AG20443 (cell line): ENCODE data around the gene ACIN1.

Source experiments
- DNase-seq: peaks from one replicate; pipeline ENCODE4 v3.0.0; 2012; ENCODE audit warnings: low spot score, mixed read lengths

ACIN1 gene

DNA sequence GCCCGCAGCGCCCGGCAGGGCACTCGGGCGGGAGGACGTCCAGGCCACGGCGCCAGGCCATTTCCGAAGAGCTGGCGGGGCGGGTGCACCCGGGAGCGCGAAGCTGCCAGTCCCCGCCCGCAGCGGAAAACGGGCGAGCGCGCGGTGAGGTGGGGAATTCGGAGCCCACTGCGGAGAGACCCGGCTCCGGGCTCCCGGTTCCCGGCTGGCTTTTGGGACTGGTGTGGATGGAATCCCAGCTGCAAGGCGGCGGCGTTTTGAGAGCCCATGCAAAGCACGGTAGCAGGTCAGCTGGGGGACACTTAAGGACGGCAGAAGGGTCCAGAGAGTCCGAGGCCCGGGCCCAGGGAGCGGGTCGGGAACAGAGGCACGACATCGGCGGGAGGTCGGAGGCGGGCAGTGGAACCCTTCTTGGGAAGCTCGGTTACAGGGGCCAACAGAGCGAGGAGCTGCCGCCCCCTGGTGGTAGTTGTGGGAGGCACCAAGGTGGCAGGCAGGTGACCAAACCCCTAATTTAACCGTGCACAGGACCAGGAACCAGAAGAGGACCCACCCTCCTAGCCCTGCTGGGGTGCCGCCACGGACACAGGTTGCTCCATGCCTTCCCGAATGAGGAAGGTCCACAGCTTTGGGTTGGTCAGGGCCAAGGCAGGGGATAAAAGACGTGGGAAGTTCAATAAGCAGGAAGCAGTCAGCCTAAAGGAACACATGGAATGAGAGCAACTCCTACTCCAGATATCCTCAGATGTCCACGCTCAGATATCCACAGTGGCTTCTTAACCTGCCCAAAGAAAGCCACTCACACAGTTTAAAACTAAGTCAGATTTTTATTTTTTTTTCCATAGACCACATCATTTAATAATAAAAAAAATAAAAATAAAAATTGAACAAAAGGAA is 36.9 kb downstream of the ACIN1 start:
- DNase-seq: peak; percentile 89

DNA sequence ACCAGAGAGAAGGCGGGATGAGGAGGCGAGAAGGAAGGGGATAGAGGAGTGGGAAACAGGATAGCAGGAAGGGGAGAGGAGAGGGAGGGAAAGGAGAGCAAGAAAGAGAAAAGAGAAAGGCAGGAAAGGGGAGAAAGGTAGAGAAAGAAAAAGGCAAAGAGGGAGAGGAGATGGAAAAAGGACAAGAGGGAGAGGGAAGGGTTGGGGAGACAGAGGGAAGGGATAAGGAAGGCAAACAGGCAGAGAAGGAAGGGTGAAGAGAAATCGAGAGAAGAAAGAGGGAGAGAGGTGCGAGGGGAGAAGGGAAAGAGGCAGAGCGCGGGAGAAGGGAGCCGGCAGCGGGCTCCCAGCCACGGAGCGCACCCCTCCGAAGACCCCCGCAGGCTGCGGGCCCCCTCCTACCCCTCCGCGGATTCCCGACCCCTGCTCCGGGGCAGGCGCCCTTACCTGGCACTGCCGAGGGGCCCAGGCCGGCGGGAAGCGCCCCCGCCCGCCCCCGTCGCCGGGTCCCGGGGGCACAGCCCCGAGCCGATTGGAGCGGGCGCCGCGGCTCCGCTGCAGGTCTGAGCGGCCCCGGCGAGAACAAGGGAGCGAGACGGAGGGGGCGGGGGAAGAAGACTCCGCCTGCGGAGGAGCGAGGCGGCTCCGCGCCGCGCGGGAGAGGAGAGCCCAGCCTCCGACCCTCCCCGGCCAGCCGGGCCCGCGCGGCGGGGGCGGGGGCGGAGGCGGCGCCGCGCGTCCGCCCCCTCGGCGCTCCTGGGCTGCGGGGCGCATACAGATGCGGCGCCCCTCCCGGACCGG is 37.8 kb downstream of the ACIN1 start, which contains the start of gene CDH24:
Gene CDH24, minus strand, starts transcription at position 565 of the 801 bp plus-strand sequence. CDS start 1,787 bp downstream, outside the sequence.
- peak; percentile 89 for DNase-seq

DNA sequence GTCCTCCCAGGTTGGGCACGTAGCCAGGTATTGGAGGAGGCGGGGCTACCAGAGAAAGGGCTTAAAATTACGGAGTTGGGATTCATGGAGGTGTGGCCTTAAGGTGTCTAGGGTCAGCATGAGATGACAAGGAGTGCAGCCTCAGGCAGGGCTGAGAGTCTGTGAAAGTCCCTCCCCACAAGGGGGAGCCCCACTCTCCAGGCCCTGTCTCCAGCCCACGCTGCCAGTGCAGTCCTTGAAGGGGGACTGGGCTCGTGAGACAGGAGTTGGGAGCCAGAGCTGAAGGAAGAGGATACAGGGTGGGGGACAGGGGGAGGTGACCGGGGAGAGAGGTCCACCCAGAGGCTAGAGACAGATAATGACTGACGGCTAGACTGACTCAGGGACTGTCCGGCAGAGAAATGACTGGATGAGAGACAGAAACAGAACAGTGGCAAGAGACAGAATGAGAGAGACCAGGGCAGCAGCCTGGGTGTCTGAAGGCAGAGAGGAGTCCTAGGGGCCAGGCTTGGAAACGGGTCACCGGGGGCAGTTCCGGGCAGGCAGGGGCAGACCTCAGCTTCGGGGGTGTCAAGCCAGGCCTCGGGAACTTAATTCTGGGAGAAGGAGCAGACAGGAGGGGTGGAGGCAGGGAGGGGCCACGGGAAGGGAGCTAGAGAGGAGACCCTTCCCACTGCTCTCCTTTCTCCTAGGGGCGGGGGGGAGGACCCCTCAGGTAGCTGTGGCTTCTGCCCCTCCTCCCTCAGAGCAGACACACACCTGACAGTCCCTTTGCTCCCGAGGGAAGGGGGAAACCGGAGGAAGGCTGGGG is 38.6 kb downstream of the ACIN1 start:
- DNase-seq: peak; percentile 89

DNA sequence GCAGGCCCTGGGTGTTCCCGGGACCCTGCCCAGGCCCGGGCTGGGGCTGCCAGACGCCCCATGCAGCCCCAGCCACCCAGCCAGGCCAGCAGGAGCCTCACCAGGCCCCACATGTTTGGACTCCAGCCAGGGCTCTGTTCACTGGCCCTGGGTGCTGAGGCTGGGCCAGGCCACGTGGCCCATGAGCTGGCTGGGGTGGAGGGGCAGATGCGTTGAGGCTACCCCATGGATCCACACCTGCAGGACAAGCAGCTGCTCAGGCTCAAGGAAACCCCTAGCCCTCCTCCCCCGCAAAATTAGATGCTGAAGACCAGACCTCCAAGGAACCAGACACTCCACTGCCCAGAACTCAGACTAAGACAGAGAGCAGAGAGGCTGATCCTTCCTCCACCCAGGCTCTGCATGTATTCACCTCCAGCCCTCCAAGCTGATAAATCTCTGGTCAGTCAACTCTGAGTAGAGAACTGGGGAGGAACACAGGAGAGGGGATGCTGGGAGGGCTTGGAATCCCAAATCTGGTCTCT is 39.3 kb downstream of the ACIN1 start:
- DNase-seq: peak; percentile 28

DNA sequence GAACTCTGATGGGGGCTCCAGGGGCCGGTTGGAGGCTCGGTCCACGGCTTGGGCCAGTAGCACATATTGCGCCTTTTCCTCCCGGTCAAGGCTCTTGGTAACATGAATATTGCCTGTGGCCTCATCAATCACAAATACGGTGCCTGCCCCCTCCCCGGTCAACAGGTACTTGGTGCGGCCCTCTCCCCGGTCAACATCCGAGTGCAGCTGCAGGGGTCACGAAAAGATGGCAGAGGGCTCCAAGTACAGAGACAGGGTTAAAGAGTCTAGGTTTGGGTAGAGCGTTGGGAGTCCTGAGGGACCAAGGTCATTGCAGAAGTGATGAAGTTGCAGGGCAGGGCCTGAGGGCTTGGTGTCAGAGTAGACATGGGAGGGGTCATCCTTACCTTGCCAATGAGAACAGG is 39.8 kb downstream of the ACIN1 start:
- no peak for DNase-seq

DNA sequence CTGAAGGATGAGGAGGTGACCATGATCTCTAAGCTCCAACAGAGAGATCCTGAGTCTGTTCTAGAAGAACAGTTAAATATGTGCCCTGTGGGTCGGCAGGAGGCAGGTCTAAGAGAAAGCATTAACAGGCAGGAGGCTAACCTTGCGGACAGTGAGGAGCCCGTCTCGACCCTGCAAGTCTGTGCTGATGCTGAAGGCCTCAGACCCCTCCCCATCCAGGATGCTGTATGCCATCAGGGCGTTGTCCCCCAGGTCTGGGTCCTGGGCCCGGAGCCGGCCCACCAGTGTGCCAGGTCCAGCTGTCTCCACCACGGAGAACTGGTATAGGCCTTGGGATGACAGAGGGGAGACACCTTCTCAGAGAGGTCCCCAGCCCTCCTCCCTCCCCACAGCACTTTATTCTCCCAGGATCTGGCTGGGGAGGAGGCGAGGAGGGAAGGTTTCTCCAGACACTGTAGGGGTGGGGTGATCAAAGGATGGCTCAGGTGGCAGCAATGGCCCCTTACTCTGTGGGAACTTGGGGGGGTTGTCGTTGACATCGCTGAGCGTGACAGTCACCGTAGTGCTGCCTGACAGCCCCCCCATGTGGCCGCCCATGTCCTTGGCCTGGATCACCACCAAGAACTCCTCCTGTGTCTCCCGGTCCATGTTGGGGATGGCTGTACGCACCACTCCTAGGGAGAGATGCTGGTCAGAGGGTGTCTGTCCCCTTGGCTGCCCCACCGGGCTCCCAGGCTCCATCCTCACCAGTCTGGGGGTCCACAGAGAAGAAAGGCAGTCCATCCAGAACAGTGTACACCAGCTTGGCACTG is 40.7 kb downstream of the ACIN1 start:
- DNase-seq: peak; percentile 32

DNA sequence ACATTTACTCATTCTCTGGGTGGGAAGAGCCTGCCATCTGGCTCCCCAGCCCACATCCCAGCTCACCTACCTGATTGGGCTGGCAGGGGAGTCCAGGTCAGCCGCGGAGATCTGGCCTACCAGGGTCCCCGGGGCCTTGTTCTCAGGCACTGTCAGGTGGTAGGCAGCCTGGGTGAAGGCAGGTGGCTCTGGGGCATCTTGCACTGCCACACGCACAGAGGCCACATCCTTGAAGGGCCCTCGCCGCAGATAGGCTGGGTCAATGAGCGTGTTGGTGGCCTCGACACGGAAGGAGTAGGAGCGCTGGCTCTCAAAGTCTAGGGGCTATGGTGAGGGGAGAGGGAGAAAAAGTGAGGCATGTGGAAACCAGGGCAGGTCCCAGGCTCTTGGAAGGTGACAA is 41.5 kb downstream of the ACIN1 start:
- no peak for DNase-seq

DNA sequence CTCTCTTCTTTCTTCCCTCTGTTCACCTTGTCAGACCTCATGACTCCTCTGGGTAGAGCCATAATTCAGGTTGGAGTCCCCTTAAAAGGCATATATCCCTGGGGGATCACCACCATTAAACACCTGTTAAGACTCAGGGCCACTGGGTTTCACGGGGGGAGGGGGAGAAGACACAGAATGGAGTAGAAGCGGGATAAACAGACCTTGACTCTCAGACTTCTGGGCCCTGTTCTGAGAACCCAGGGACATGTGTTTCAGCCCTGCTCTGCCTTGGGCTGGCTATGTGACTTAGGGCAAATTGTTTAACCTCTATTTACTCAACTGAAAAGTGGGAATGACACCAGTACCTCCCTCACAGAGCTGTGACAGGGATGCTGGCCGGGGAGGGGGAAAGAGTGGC is 42.3 kb downstream of the ACIN1 start:
- no peak for DNase-seq

DNA sequence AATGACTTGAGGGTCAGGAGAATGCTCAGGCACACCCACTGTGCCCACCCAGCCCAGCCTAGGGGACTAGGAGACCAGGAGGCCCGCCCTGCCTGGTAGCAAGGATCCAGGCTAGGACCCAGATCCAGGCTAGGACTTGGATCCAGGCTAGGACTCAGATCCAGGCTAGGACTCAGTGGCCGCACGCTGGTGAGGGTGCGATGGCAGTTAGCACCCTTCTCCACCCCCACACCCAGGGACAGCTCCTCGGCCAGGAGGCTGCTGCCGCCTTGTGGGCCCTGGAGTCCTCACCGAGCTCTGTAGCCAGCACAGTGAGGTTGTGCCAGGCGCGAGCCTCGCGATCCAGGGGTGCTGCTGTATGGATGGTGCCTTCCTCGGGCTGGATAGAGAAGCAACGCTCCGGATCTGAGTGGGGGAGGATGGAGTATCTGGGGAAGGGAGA is 42.7 kb downstream of the ACIN1 start:
- DNase-seq: peak; percentile 31

DNA sequence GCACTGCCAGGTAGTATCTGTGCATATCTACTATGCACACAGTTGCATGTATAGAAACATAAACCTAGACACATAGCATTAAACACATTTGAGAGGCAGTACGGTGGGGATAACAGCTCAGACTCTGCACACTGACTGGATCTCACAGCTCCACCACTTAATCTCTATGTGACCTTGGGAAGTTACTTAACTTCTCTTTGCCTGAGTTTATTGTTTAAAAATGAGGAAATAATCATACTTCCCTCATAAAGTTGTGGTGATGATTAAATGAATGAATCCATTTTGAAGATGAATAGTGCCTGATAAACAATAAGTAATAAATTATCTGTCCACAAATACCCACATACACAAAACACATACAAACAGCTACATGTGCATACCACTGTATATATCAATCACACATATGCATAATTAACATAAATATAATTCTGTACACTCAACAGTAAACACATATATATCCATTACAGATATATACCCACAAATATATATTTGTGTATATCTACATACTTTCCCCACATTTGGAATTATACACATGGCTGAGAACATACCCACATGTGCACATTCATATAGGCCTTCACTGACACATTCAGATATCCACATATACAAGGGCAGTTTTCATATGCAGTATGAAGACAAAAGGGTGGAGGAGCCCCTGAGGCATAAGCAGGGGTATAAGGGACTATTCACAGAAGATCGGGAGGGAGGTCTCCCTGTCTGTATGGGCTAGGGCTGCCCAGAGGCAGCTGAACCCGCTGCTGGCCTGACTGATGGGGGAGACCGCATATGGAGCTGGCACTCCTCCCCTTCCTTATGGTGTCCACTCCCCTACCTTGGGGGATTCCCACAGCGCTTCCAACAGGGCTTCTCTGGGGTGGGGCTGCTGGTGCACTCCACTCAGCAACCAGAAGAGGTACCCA is 43.5 kb downstream of the ACIN1 start:
- no peak for DNase-seq

DNA sequence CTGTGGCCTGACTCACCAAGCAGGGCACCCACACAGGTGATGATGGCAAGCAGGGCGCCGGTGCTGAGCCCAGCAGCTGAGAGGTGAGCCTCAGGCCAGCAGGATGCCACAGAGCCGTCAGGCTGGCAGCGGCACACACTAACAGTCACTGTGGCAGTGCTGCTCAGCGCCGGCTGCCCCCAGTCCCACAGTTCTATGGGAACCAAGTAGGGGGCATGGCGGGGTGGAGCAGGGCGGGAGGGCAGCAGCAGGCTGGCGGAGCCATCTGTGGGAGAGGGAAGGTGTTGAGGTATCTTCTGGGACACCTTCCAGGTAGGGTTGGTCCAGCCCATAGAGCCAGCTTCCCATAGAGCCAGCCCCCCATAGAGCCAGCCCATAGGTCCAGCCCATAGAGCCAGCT is 45.9 kb downstream of the ACIN1 start:
- DNase-seq: no peak

DNA sequence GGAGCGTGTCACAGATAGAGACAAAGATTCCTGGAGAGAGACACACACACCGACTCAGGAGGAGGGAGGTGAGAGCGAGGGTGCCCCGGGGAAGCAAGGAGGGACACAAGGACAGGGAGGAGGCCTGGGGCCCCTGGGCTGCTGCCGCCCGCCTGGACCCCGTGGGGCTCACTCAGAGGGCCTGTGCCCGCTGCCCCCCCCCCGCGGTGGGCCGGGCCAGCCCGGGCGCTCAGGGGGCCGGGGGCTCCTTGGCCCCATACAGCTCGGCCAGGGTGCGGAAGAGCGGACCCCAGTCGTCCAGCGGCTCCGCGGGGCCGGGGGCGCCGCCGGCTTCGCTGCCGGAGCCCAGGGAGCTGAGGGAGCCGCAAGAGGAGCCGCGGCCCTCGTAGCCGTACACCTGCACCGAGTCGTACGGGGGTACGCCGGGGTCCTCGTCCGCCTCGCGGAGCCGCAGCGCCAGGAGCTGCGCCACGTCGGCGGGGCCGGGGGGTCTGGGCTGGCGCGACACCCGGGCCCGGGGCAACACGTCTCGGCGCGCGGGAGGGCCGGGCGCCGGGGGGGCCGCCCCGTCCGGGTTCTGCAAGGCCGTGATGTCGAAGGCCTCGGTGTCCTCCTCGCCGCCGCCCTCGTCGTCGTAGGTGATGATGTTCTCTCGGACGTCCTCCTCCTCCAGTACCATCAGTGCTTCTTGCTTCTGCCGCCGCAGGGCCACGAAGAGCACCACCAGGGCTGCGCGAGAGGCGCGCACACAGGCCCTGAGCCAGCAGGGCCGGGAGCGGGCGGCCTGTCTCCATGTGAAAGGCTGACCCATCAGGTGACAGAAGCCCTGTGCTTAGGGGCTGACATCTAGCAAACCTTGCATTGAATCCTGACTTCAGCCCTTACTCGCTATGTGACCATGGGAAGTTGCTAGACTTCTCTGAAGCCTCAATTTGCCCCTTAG is 46.9 kb downstream of the ACIN1 start:
- DNase-seq: no peak

DNA sequence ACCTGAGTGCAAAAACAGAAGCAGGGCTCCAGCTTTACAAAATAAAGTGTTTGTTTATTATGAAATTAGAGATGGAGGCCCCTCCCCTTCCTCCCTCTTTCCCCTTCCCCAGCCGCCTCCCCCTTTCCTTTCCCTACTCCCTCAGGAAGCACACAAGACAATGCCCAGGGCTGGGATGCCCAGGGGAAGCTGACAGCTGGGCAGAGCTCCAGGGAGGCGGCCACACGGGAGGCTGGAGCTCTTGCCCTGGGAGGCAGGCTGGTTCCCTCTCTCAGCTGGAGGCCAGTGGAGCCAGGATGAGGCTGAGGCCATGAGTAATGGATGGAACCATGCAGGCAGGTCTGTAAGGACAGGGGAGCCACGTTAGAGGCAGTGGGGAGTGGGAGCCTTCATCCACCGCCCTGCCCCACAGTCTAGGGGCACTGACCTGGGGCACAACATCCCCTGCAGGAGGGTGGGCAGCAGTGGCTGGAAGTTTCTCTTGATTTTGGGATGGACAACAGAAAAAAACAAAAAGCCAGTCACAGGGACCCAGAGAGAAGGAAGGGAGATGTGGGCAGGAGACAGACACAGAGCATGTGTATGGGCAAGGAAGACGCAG is 47.8 kb downstream of the ACIN1 start:
- no peak for DNase-seq

DNA sequence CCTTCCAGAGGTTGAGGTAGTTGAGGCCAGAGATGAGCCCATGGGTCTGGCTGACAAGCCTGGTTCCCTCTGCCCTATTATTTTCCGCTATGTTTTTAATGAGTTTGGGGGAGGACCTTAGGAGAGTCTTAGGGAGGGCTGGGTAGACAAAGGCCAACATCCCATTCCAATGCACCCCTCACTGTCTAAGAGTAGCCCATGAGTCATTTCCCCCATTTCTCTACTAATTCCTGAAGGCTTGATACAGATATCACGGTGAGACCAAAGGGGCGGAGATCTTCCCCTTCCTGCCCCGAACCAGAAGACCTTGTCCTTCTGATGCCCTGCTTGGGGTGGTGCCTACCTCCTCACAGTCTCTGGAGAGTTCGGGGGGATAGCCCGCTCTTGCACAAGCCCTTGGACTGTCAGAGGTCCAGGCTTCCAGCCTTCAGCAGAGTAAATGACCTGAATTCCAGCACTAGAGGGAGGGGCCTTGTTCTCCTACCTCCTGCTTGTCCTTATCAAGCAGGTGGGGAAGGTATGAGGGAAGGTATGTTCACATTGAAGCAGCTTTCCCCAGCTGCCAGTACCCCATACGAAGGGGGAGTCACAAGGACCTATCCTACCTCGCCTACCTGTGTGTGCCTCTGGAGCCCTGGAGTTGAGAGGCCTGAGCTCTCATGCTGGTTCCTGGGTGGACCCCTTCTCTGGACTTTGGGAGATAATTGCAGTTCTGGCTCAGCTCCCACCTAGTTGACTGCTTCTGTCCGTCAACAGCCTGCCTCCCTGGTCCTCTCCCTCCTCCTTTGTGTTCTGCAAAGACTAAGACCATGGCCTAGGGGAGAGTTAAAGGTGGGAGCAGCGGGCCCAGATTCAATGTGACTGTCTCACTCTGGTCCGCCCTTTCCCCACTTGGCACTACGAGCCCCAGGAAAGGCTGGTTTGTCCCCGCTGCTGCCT is 49.2 kb downstream of the ACIN1 start:
- no peak for DNase-seq

DNA sequence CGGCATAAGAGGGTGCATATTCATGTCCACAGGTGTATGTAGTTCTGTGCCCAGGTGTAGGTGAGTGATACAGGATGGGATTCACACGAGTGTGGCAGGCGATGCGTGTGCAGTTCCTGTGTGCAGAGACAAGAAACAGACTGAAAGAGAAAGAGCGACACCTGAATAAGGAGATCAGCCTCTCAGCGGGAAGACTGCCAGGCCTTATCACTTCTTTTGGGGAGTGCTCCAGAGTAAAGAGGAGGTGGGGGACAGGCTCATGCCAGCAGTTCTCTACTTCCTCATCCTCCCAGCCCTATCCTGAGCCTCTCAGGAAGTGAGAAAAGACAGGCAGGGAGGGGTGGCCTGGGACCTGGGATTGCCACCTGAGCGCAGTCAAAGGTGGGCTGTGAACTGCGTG is 50.1 kb downstream of the ACIN1 start:
- no peak for DNase-seq

DNA sequence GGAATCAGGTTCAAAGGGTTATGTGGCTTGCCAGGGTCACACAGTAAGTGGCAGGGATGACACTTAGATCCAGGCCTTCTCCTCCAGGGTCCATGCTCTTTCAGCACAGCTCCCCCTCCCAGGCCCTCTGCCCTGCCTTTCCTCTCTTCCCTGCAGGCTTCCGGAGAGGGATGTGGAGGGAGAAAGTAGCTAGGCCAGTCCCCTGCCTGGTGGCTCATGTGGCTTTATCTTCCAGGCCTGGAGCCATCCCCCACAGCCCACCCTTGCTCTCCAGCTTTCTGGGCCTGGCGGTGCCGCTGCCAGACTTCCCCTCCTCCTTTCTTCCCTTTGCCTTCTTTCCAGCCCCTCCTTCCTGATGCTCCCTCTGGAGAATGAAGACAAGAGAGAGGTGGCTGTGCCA is 51.2 kb downstream of the ACIN1 start:
- no peak for DNase-seq

DNA sequence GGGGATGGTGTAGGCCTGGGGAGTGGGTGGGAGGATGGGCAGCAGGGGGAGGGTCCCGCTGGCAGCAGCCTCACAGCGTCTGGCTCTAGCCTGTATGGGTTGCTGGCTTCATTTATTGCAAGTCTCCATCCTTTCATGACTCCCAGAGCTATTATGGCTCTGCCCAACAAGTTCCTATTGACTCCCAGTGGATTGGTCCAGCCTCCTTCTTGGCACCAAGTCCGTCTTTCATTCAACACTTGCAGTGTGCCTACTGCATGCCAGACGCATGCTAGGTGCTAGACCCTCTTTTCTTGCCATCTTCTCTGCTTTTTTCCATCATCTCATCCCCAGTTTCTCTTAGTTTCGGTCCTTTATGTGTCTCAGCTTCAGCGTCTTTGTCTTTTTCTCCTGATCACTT is 51.8 kb downstream of the ACIN1 start:
- no peak for DNase-seq
